ENCODE results near the gene RMDN2.

Gene RMDN2

DNA sequence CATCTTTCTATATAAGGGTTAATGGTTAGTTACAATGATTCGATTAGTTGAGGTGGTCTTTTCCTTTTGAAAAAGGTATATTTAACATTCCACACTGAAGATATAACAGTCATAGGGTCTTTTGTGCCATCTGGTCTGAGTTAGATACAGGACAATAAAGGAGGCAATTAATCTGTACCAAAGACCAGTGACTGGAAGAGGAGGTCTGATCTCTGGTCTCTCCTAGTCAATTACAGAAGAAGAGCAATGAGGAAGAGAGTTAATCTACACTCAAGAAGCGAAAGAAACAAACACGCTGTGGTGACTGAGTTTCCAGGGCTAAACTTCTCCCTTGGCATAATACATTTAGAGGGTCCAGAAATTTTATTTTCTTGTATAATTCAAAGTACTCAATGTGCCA lies 20.7 kb upstream of the RMDN2 start:
- H3K9me3 ChIP-seq (ENCODE audit: control insufficient read depth, low read length) = no peaks in the 10 kb centered on the region
- no peak overlapping the region for H2AFZ ChIP-seq
- no peaks in the 10 kb centered on the region for H3K27me3 ChIP-seq (ENCODE audit: control insufficient read depth, insufficient read depth, low read length)
- no peaks in the 10 kb centered on the region for H3K79me2 ChIP-seq
- no peaks in the 10 kb centered on the region for H3K4me1 ChIP-seq
- no peak overlapping the region for H3K9ac ChIP-seq
- H3K27ac ChIP-seq = no peak overlapping the region
- H3K4me2 ChIP-seq (ENCODE audit: low read length) = no peak overlapping the region
- no peaks in the 10 kb centered on the region for H3K36me3 ChIP-seq (ENCODE audit: control insufficient read depth, insufficient read depth, low read length)
- no peak overlapping the region for H3K4me3 ChIP-seq (ENCODE audit: low read depth, low read length)
- TF ChIP-seq, protein P1, sequence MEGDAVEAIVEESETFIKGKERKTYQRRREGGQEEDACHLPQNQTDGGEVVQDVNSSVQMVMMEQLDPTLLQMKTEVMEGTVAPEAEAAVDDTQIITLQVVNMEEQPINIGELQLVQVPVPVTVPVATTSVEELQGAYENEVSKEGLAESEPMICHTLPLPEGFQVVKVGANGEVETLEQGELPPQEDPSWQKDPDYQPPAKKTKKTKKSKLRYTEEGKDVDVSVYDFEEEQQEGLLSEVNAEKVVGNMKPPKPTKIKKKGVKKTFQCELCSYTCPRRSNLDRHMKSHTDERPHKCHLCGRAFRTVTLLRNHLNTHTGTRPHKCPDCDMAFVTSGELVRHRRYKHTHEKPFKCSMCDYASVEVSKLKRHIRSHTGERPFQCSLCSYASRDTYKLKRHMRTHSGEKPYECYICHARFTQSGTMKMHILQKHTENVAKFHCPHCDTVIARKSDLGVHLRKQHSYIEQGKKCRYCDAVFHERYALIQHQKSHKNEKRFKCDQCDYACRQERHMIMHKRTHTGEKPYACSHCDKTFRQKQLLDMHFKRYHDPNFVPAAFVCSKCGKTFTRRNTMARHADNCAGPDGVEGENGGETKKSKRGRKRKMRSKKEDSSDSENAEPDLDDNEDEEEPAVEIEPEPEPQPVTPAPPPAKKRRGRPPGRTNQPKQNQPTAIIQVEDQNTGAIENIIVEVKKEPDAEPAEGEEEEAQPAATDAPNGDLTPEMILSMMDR (IDR thresholded peaks at IDR 0.05) = no peak

DNA sequence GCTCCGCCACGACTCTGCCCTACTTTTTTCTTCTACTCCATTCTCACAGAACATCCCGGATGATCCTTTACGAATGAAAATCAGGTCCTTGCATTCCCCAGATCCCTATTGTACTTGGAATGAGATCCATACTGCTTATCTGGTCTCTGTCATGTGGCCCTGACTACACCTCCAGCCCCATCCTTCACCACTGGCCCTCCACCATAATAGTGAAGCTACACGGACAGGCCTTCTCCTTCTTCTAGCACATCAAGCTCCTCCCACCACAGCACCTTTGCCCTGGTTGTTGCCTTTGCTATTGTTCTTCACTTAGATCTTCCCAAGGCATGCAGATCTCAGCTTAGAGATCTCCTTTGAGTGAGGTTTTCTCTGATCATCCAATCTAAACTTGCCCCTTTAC lies 20.1 kb upstream of the RMDN2 start:
- Histone ChIP-seq H3K79me2 (no peaks in the 10 kb centered on the region), H3K4me1 (no peaks in the 10 kb centered on the region), H3K27ac (no peak overlapping the region), H3K27me3 (ENCODE audit: control insufficient read depth, insufficient read depth, low read length) (no peaks in the 10 kb centered on the region), H3K9me3 (ENCODE audit: control insufficient read depth, low read length) (no peaks in the 10 kb centered on the region), H3K9ac (no peak overlapping the region), H3K4me2 (ENCODE audit: low read length) (no peak overlapping the region), H2AFZ (no peak overlapping the region), H3K4me3 (ENCODE audit: low read depth, low read length) (no peak overlapping the region), H3K36me3 (ENCODE audit: control insufficient read depth, insufficient read depth, low read length) (no peaks in the 10 kb centered on the region)
- TF ChIP-seq, protein P1 (IDR thresholded peaks at IDR 0.05) = no peak

DNA sequence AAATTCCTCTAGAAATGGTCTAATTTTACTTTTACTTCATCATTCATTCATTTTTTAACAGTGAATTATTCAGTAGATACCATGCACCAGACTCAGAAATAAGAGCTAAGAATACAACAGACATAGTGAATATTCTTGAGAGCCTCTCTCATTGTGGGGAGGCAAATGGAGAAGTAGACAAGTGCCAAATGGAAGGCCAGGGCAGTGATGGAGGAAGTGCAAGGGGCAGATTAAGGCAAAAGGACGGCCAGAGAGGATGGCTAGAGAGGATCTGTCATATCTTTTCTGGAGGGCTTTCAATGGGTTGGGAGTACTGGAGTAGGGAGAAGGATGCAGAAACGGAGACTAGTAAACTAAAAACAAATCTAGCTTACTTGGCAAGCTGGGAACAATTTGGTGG lies 19.0 kb upstream of the RMDN2 start:
- Histone ChIP-seq H3K36me3 (ENCODE audit: control insufficient read depth, insufficient read depth, low read length) (no peaks in the 10 kb centered on the region), H3K27me3 (ENCODE audit: control insufficient read depth, insufficient read depth, low read length) (no peaks in the 10 kb centered on the region), H3K79me2 (no peaks in the 10 kb centered on the region), H3K27ac (no peak overlapping the region), H3K4me2 (ENCODE audit: low read length) (no peak overlapping the region), H3K9me3 (ENCODE audit: control insufficient read depth, low read length) (no peaks in the 10 kb centered on the region), H3K4me1 (no peaks in the 10 kb centered on the region), H3K4me3 (ENCODE audit: low read depth, low read length) (no peak overlapping the region), H3K9ac (no peak overlapping the region), H2AFZ (no peak overlapping the region)
- TF ChIP-seq, protein P1 (IDR thresholded peaks at IDR 0.05) = no peak

DNA sequence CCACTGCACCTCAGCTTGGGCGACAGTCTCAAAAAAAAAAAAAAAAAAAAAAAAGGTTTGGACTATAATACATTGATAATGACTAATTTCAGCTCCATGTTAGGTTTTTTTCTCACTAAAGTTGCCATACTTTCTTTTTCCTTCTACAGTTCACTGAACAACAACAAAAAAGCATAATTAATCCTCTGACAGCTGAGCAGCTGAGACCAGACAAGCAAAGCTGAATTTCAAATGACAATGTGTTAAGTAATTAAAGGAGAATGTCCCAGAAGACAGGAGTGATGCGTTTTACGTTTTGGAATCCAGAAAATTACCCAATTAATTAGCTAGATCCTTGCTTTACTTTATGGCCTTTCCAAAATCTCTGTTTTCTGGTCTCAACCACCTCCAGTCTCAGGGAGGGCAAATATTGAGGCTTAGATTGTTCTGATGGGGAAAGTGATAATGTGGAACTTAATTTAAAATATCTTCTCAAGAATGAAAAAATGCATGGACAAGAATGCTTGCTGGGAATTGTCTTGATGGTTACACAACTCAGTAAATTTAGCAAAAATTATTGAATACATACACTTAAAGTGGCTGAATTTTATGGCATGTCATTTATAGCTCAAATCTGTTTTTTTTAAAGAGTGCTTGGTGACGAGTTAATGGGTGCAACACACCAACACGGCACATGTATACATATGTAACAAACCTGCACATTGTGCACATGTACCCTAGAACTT lies 17.4 kb upstream of the RMDN2 start:
- H3K4me3 ChIP-seq (ENCODE audit: low read depth, low read length) = no peak overlapping the region
- H3K27me3 ChIP-seq (ENCODE audit: control insufficient read depth, insufficient read depth, low read length) = no peaks in the 10 kb centered on the region
- H3K9ac ChIP-seq = no peak overlapping the region
- no peaks in the 10 kb centered on the region for H3K79me2 ChIP-seq
- TF ChIP-seq, protein P1 (IDR thresholded peaks at IDR 0.05) = no peak
- no peaks in the 10 kb centered on the region for H3K9me3 ChIP-seq (ENCODE audit: control insufficient read depth, low read length)
- no peaks in the 10 kb centered on the region for H3K36me3 ChIP-seq (ENCODE audit: control insufficient read depth, insufficient read depth, low read length)
- H3K4me1 ChIP-seq = no peaks in the 10 kb centered on the region
- H2AFZ ChIP-seq = no peak overlapping the region
- no peak overlapping the region for H3K4me2 ChIP-seq (ENCODE audit: low read length)
- no peak overlapping the region for H3K27ac ChIP-seq

GRCh38 chr2:37911296-37911873 lies 13.7 kb upstream of the RMDN2 start:
- TF ChIP-seq, protein P1 (IDR thresholded peaks at IDR 0.05) = no peak

More at GRCh38 chr2:37911296-37911873, 13.7 kb upstream of the RMDN2 start:
- no peak overlapping the region for H3K4me2 ChIP-seq (ENCODE audit: low read length)
- no peaks in the 10 kb centered on the region for H3K36me3 ChIP-seq (ENCODE audit: control insufficient read depth, insufficient read depth, low read length)
- H3K4me1 ChIP-seq = no peaks in the 10 kb centered on the region
- H3K27ac ChIP-seq = no peak overlapping the region
- H3K79me2 ChIP-seq = no peaks in the 10 kb centered on the region
- H2AFZ ChIP-seq = no peak overlapping the region
- H3K4me3 ChIP-seq (ENCODE audit: low read depth, low read length) = no peak overlapping the region
- no peak overlapping the region for H3K9ac ChIP-seq
- H3K9me3 ChIP-seq (ENCODE audit: control insufficient read depth, low read length) = no peaks in the 10 kb centered on the region
- H3K27me3 ChIP-seq (ENCODE audit: control insufficient read depth, insufficient read depth, low read length) = no peaks in the 10 kb centered on the region

Data from parathyroid adenoma (tissue), 2 donors.